HG03039 (cell line): Measurements from ENCODE around the gene CIART.
"Not testable (repeated sequence)": the region's sequence is repeated elsewhere in the genome, so short reads cannot be mapped to it uniquely, and the experiment has no call there.

Source experiments
- ATAC-seq: cut with Tn5 transposase; IDR thresholded peaks from one replicate; pipeline ENCODE4 v1.9.1; 2021; ENCODE audit warnings: mild to moderate bottlenecking, moderate library complexity; ENCODE audit not compliant: unreplicated experiment

CIART gene

GRCh38 chr1:150281758-150282557 is at the start of gene CIART:
TSS of gene CIART (plus strand) at chr1:150282554. CDS start at chr1:150283268, 714 bp downstream.
- ATAC-seq, result peak; percentile 70

GRCh38 chr1:150232921-150233320 is 49.4 kb upstream of the CIART start:
- ATAC-seq, result not testable (repeated sequence)

DNA sequence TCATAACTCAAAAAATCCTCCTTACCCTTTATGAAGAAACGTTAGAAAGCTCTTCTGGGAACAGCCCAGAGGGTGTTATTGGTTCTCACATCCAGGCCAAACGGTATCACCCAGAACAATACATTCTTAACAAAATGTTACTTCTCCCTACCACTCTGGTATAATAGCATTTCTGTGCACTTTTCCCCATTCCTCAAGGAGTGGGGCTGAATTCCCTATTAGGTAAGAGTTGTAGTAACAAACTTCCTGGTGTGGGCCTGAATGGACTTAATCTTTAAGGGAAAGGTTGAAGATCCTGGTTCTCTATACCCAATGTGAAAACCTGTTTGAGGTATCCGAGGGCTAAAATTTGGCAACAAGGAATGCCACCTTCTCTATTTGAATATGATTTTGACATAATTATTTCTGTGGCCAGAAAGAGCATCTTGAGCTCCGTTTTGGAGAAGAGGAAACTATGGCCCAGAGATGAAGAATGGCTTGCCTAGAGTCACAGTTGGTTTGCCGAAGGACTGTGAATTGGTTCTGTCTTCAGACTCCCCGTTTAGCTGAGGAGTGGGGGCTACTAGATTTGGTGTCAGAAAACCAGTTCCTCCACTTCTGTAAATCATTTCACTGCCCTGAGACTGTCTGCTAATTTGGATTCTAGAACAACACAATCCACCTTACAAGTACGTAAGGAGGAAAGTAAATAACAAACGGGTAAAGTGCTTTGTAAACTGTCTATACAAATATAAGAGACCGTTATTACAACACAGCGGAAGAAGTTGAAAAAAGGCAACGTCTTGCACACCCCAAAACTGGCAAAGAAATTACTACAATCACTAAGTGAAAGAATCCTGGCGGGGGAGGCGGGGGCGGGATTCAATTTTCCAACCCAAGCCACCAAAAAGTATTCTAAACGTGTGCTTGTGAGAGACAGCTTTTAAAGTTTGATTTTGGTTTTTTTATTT is 48.7 kb upstream of the CIART start:
- no peak for ATAC-seq

DNA sequence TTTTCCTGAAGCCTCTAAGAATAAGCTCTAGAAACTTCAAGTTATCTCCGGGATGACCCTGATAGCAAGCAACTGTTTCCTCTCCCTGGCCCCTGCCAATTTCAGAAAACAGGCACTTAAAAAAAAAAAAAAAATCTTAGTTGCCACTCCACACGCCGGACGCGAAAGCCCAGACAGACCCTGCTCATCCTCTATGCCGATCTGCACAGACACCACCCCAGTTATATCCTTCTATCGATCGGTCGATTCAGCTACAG is 48.1 kb upstream of the CIART start:
- no peak for ATAC-seq

DNA sequence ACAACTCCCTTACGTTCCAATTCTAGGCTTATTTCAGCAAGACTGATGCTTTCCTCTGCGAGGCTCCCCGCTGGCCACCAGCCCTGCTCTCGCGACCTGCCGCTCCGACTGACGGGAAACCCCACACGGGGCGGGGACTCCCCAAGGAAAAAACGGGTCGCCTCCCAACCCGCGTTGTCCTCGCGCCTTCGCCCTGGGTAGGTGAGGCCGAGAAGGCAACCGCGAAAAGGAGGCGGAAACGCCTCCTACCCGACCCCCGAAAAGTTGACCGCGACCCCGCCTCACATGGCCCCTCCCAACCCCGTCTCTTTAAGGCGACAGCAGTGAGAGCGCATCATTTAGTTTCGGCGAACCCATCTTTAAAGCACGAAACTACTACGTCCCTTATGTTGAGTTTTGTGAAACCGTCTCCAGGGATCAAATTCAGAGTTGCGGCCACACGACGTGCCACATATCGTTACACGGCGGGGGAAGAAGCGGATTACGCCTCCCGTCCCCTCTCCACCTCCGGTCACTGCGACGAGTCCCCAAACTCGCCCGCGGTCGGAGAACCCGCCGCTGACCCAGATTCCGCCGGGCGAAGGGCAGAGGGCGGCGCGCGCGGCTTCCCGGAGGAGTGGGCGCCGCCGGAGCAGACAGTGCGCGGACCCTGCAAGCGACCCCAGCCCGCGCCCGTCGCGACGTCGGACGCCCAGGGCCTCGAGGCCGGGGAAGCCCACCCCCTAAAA is 47.6 kb upstream of the CIART start:
- ATAC-seq, result peak; percentile 42

DNA sequence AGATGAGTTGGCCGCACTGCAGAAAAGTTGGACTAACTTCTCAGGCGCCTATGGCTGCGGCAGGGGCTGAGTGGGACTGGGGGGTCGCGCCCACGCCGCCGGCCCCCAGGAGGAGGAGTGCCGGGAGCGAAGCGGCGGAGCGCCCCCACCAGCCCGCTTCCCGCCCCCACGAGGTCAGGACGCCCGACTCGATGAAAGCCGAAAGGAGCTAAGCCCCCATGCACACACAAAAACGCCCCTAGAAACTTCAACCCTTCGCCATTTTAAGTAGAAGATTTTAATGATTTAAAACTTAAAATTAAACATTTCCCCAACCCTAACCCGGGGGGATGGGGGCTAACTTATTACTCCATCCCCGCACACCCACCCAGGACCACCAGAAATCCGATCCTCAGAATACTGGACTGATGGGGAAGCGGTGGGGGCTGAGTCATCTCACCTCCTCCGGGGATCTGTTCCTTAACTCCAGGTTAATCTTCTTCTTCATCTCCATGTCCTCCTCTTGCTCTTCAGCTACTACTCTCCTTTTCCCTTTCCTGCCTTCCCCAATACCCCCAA is 47.0 kb upstream of the CIART start:
- no peak for ATAC-seq

GRCh38 chr1:150235852-150236613 is 46.3 kb upstream of the CIART start, which contains the start of gene ANP32E:
TSS of gene ANP32E (minus strand) at chr1:150236112. CDS start at chr1:150235786, 326 bp downstream.
- ATAC-seq, result peak; percentile 71

GRCh38 chr1:150236614-150237100 is 45.7 kb upstream of the CIART start:
- no peak for ATAC-seq

DNA sequence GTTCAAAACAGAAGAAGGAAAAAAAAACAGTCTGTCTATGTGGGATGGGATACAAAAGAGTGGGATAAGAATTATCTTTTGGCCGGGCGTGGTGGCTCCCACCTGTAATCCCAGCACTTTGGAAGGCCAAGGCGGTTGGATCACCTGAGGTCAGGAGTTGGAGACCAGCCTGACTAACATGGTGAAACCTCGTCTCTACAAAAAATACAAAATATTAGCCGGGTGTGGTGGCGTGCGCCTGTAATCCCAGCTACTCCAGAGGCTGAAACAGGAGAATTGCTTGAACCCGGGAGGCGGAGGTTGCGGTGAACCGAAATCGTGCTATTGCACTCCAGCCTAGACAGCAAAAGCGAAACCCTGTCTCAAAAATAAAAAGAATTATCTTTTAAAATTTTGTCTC is 45.2 kb upstream of the CIART start:
- not testable (repeated sequence) for ATAC-seq

- ATAC-seq, result no peak
Observed at GRCh38 chr1:150237746-150238145, 44.6 kb upstream of the CIART start.

- ATAC-seq, result no peak
Observed at GRCh38 chr1:150243003-150243402, 39.4 kb upstream of the CIART start.

GRCh38 chr1:150249936-150250335 is 32.4 kb upstream of the CIART start:
- no peak for ATAC-seq

DNA sequence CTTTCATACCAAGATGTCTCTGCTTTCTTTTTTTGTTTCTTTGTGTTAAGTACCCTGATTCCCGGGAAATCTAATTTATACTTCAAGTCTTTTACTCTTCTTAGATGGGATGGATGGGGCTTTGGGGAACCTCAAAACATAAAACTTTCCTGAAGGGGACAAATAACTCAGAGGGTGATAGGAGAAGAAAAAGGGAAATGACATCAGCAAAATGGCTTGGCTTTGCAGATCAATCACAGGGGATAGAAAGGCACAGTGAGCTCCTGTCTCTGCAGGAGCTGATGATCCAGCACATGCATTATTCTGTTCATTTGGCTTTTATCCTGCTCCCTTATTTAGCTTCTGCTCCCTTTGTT is 26.2 kb upstream of the CIART start:
- no peak for ATAC-seq

- ATAC-seq, result no peak
Observed at GRCh38 chr1:150256554-150257341, 25.6 kb upstream of the CIART start.

DNA sequence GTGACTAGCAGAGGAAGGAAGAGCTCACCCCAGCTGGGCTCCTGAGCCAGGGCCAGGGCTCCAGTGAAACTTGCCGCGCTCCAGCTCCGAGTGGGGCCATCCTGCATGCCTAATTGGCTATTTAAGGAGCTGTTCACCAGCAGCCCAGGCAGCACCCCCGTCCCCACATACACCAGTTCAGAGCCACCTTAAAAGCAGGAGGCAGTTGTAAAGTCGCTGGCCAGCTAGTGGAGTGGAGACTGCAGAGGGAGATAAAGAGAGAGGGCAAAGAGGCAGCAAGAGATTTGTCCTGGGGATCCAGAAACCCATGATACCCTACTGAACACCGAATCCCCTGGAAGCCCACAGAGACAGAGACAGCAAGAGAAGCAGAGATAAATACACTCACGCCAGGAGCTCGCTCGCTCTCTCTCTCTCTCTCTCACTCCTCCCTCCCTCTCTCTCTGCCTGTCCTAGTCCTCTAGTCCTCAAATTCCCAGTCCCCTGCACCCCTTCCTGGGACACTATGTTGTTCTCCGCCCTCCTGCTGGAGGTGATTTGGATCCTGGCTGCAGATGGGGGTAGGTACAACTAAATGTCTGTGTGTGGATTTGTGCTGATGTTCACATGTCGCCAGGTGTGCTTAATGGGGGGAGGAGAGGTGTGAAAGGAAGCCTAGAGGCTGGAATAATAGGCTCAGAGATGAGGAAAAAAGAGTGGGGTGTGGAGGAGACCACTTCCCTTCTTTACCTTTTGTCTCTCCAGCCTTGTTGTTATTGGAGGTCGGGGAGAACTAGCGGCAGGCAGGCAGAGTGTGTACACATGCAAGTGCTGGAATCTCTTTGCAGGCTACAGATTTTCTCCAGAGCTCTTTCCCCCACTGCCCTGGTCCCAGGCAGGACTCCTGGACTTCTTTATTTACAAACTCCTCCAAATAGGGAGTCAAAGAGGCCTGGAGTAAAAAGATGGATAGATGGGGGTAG is 24.4 kb upstream of the CIART start, which contains the start of gene CA14:
Gene CA14 (plus strand): TSS at position 151 of the 962 bp plus-strand sequence. CDS start 355 bp downstream, at position 506.
- no peak for ATAC-seq

DNA sequence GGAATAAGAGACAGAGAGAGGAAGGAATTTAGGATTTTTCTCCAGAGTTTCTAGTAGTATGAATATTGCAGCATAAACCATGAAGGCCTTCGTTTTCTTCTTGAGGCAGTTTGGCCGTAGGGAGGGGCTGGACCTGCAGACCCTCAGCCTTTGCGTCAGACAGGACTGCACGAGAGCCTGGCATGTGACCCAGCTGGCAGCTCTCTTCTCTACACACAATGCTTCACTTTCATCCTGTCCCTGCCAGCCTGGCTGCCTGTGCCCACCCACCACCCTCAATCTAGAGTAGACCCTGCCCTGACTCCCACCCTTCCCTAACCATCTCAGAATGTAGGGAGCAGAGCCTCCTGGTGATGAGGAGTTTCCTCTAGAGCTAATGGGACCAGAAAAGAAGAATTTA is 23.1 kb upstream of the CIART start:
- no peak for ATAC-seq

- no peak for ATAC-seq
Observed at GRCh38 chr1:150259758-150260669, 22.3 kb upstream of the CIART start.
